HK-2 (cell line): Measurements from ENCODE around the gene KSR2.
"Not testable (repeated sequence)": the region's sequence is repeated elsewhere in the genome, so short reads cannot be mapped to it uniquely, and the experiment has no call there.

Source experiments
- DNase-seq: peaks from one replicate; pipeline ENCODE4 v3.0.0-alpha.2; 2018; ENCODE audit not compliant: unreplicated experiment

Gene KSR2

GRCh38 chr12:117968826-117969659 is at the start of gene KSR2:
Gene KSR2 (minus strand): TSS chr12:117968990. CDS start chr12:117968255, 735 bp downstream.
- peak; percentile 36 for DNase-seq

DNA sequence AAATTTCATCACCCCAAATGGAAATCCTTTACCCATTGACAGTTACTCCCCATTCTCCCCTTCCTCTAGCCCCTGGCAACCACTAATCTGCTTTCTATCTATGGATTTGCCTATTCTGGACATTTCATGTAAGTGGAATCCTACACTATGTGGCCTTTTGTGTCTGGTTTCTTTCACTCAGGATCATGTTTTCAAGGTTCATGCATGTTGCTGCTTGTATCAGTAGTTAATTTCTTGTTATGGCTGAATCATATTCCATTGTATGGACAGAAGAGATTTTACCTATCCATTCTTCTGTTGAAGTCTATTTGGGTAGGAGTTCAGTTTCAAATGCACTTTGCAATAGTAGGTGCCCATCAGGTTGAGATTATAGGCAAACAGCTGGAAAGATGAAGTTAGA is 49.1 kb upstream of the KSR2 start:
- no peak for DNase-seq

GRCh38 chr12:118016424-118017264 is 47.9 kb upstream of the KSR2 start, which contains the start of gene RFC5:
Gene RFC5 (plus strand): TSS chr12:118016703. CDS start chr12:118016828, 125 bp downstream.
- DNase-seq = peak; percentile 97

- no peak for DNase-seq
Measured at GRCh38 chr12:118015944-118016343, 47.2 kb upstream of the KSR2 start.

GRCh38 chr12:118015306-118015705 is 46.5 kb upstream of the KSR2 start:
- no peak for DNase-seq

DNA sequence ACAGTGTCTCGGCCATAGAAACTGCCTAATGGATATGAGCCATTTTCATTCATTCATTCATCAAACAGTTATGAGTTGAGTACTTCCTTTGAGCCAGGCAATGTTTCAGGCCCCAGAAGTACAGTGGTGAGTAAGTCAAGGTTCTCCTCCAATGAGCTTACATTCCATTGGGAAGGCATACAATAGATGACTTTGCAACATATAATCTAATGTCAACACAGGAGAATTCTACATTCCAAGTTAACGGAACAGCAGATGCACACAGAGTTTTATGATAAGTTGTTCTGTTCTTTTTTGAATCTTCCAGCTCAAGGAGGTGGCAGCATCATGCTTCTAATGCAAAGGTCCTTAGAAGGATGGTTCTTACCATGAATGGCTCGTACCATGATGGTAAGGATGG is 44.5 kb upstream of the KSR2 start:
- no peak for DNase-seq

DNA sequence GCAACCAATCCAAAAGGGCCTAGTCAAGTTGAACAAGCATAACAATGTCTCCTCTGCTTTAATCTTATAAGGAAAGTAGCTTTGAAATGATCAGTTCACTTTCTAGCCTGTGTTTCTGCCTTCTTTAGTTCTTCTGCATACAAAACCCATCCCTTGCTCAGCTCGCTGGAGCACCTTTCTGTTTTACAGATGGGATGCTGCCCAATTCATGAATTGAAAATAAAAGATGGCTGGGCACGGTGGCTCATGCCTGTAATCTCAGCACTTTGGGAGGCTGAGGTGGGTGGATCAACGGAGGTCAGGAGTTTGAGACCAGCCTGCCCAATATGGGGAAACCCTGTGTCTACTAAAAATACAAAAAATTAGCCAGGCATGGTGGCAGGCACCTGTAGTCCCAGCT is 43.2 kb upstream of the KSR2 start:
- DNase-seq = no peak

GRCh38 chr12:118011377-118011776 is 42.6 kb upstream of the KSR2 start:
- DNase-seq = no peak

DNA sequence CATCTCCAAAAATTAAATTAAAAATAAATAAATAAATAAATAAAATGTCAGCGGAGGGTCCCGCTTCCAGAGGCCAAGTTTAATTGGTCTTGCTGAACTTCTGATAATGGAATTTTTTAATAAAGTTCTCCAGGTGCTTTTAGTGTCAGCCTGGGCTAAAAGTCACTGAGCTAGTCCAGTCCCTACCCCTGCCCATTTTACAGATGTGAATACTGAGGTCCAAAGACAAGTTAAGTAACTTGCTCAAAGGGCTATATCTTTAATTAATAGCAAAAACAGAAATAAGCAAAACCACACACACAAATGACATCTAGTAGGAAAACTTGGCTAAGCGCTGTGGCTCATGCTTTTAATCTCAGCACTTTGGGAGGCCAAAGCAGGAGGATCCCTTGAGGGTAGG is 42.1 kb upstream of the KSR2 start:
- DNase-seq = no peak

- DNase-seq = not testable (repeated sequence)
Measured at GRCh38 chr12:117999806-118000205, 31.0 kb upstream of the KSR2 start.

GRCh38 chr12:117998719-117999118 is 29.9 kb upstream of the KSR2 start:
- DNase-seq = no peak

DNA sequence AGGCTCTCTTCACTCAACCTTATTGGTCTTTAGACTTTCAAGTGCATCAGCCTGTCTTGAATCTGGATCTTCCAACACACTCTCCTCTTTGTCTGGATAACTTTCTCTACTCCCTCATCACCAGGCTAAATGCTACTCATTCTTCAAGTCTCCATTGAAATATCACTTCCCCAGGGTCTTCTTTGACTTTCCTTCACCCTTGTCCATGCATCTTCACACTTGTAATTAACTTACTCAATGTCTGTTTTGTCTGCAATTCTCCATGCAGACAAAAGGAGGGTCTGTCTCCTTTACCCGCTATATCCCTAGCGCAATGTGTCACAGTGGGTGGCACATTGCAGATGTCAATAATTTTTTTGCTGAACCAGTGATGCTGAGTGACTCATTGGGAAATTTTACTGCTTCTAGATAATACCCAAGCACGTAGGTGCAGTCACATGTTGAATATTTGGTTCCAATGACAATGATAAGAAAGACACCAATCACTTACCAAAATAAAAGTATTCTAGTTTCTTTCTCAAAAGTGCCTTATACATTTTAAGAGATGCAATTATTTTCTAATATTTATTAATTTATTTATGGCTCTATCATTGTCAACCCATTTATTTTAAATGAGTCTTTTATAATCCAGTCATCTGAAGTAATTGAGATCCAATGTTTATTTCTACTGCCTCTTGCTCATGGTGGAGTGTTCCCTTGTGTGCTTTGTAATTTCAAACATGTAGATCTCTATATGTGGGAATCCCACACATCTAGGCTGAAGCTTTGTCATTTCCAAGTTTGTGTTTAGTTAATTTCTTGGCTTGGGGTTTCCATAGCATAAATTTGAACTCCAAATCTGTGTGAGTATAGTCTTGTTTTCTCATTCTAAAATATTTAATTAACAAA is 26.0 kb upstream of the KSR2 start:
- DNase-seq = no peak

DNA sequence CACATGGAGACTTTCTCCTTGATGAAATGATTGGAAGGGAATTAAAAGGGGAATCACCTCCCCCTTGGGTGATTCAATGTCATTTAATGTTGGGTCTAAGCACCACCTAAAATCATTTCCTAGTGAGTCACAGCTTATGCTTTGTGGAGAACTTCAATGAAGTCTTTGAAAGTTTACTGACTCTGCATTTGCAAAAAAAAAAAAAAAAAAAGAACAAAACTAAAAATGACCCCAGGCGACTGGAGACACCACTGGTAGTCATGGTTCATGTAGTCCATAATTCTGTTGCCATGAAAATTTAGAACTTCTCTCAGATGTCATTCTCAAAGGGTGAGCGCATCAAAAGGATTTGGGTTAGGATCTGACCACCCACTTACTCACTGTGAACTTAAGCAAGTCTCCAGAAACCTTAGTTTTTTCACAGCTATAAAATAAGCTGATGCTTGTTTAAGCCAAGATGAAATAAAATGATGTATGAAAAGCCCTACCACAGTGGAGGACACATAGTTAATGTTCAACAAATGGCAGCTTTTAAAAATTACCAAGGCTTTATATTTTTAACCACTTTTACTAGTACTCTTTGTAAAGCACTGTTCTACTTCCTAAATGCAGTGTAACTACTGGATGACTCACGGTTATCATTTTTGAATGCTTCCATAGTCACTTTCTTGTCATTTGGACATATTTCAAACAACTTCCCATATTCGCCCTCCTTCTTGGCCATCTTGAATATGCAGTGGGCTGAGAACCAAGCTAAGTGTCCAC is 18.1 kb upstream of the KSR2 start:
- DNase-seq = peak; percentile 20

- no peak for DNase-seq
Measured at GRCh38 chr12:117985182-117985581, 16.4 kb upstream of the KSR2 start.

- no peak for DNase-seq
Measured at GRCh38 chr12:117981267-117981666, 12.5 kb upstream of the KSR2 start.

DNA sequence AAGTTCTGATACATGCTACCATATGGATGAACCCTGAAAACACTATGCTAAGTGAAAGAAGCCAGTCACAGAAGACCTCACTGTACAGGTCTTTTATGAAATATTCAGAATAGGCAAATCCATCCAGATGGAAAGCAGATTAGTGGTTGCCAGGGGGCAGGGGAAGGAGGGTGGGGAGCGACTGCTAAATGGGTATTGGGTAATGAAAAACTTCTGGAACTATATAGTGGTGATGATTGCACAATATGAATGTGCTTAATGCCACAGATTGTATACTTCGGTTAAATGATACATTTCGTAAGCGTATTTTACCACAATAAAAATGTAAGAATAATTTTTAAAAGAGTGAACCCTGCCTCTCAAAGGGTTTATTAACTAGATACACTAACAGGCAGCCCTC is 11.8 kb upstream of the KSR2 start:
- no peak for DNase-seq

GRCh38 chr12:117977373-117977772 is 8.6 kb upstream of the KSR2 start:
- DNase-seq = no peak

DNA sequence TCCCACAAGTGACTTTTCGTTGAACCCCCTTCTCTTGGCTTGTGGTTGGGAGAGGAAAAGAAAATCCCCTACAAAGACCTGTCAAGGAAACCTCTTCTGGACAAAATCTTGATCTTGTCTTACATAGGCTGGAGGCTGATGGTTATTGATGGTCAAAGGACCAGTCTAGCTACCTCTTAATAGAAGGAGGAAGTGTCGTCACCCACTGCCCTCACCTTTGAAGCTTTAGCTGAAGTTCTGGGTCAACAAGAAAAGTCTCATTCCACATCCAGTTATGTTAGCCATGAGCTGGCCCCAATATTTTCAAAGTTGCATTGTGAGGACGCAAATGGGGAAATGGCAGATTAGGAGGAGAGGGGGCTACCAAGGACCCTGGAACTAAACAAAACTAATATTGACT is 6.2 kb upstream of the KSR2 start:
- DNase-seq = no peak

DNA sequence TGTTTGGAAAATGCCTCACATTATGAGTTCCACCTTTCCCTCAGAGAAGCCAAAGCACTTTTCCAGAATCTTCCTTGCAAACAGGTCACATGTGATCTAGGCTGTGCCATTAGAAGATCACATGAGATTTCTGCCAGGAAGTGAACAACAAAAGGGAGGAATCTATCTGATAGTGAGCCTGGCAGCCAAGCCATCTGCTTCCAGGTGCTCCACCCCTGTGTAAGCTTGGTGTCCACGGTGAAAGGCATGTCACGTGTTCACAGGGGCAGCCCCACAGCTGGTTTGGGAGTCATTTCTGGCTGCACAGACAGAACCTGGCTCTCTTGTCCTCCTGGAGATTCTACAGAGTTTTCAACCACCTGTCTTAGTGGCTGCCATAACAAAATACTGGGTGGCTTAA is 3.5 kb upstream of the KSR2 start:
- no peak for DNase-seq

DNA sequence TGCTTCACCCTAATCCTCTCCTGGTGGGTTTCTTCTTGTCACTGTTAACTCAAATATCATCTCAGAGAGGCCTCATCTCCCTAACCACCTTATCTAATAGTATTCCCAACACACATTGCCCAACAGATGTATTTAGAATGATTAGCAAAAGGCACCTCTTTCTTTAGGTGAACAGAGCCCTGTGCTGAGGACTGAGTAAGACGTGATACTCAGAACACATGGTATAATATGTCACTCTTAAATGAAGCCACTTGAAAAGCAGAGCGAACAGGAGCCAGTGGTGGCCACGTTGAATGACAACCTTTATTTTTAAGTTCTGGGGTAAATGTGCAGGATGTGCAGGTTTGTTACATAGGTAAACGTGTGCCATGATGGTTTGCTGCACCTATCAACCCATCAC is 1.5 kb upstream of the KSR2 start:
- no peak for DNase-seq

DNA sequence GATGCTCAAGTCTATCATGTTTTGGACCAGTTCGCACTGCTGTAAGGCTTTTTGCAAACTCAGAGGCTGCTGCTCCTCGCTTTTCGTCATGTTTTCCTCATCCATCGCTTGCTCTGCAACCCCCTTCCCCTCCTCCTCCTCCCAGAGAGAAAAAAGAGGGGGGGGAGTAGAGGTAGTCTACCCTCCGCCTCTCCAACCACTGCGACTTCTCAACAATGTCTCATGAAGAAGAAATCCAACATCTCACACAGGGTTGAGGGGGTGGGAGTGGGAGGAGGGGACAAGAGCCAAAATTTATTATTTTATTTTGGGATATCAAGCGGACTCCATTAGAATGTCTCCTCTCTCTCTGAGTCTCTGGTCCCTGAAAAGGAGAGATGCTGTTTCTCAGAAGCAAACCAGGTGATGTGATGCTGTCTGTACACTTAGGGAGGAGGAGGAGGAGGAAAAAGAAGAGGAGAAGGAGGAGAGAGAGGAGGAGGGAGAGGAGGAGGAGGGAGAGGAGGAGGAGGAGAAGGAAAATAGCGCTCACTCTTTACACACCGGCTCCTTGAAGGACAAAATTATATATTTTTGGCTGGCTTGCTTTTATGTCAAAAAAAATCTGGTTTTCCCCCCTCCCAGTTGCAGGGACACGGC is 520 bp downstream of the KSR2 start:
- no peak for DNase-seq
